Prostate gland (tissue), 2 donors: Measurements from ENCODE around the gene ACER2.

Source experiments
- POLR2A ChIP-seq: fragments of 450-650 bp; IDR thresholded peaks from one replicate; pipeline ENCODE4 v1.6.1; 2016; ENCODE audit warnings: antibody characterized with exemption, mild to moderate bottlenecking
- POLR2AphosphoS5 ChIP-seq: sonication (generic); formaldehyde crosslinking; IDR thresholded peaks from one replicate; pipeline ENCODE4 v1.6.1; 2017; ENCODE audit warnings: antibody characterized with exemption
- TF ChIP-seq, protein P1 (sequence below), 4 experiments: fragments of 200-600 bp in 2 of 4; fragments of 450-650 bp in 2 of 4; sonication (generic) in 2 of 4; IDR thresholded peaks; 1 replicate in 3 of 4; 2 replicates in 1 of 4; pipeline ENCODE4 v1.5.1; 2016 to 2019; ENCODE audit warnings: antibody characterized with exemption in 4 of 4, mild to moderate bottlenecking in 2 of 4, moderate library complexity in 2 of 4

DNA sequence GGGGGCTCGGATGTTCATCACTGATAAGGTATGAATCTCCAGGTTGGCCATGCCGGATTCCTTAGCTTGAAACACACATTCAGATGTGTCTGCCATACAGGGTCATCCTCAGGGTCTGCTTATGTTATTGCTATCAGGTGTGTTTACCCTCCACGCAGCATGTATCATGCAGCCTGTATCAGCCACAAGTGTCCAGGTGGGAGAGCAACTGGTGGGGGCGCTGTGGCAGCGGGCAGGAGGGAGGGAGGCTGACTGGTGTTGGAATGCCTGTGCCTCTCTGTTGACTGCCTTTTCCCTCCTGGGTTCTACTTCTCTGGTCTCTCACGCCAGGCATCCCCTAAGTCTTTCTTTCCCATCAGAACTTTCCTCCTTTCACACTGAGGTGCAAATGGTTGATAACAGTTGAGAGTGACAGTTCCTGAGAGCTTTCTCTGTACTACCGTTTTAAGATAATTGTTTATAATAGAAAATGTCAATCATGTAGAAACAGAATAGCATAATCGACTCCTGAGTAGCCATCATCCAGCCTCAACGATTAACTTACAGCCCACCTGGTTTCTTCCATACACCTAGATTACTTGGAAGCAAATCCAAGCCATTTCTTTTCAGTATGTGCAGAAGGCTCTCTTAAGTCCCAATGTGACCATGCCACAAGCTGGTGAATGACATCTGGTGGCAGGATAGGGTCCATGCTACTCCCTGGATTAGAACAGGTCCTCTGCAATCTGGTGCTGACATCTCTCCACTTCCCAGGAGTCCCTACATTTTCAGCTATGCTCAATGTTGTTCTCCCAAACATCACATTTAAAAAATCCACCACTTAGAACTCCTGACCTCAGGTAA, 86.6 kb downstream of the ACER2 start:
- TF ChIP-seq POLR2AphosphoS5 (no peak), POLR2A (no peak)
- TF ChIP-seq, protein P1, sequence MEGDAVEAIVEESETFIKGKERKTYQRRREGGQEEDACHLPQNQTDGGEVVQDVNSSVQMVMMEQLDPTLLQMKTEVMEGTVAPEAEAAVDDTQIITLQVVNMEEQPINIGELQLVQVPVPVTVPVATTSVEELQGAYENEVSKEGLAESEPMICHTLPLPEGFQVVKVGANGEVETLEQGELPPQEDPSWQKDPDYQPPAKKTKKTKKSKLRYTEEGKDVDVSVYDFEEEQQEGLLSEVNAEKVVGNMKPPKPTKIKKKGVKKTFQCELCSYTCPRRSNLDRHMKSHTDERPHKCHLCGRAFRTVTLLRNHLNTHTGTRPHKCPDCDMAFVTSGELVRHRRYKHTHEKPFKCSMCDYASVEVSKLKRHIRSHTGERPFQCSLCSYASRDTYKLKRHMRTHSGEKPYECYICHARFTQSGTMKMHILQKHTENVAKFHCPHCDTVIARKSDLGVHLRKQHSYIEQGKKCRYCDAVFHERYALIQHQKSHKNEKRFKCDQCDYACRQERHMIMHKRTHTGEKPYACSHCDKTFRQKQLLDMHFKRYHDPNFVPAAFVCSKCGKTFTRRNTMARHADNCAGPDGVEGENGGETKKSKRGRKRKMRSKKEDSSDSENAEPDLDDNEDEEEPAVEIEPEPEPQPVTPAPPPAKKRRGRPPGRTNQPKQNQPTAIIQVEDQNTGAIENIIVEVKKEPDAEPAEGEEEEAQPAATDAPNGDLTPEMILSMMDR (IDR thresholded peaks at IDR 0.05) = no peak
